Mammary epithelial cell (primary cell): Measurements from ENCODE around the gene PER3.

Experiments used
- EZH2 ChIP-seq: IDR thresholded peaks from 2 replicates; pipeline ENCODE4 v1.6.1; 2012; ENCODE audit warnings: low read length, inconsistent platforms, borderline replicate concordance
- TF ChIP-seq, protein P1 (sequence below), 2 donors: IDR thresholded peaks in 1 of 2; conservative IDR thresholded peaks in 1 of 2; 2 replicates each; pipeline ENCODE4 v1.5.1; 2011 to 2012; ENCODE audit warnings: inconsistent platforms in 2 of 2, low read length in 2 of 2, mild to moderate bottlenecking in 2 of 2, control low read depth in 1 of 2, low read depth in 1 of 2; ENCODE audit not compliant: insufficient read depth in 1 of 2; ENCODE audit errors: extremely low read depth in 1 of 2

DNA sequence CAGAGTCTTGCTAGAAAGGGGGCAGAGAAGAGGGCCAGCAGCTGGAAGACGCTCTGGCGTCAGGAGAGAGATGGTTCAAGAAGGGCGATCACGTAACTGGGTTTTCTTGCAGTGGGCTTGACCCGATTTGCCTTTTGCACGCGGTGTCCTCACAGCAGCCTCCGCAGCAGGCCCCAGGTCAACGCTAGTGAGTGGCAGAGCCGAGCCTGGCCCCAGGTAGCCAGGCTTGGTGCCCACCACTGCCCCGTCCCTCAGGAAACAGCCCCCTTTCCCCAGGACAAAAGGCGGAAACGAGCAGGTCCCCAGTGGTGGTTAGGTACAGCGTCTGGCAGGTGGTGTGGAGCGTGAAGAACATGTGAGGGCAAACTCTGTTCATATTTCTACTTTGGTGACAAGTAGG lies 77.4 kb downstream of the PER3 start:
- no peak for TF ChIP-seq EZH2
- TF ChIP-seq, protein P1, sequence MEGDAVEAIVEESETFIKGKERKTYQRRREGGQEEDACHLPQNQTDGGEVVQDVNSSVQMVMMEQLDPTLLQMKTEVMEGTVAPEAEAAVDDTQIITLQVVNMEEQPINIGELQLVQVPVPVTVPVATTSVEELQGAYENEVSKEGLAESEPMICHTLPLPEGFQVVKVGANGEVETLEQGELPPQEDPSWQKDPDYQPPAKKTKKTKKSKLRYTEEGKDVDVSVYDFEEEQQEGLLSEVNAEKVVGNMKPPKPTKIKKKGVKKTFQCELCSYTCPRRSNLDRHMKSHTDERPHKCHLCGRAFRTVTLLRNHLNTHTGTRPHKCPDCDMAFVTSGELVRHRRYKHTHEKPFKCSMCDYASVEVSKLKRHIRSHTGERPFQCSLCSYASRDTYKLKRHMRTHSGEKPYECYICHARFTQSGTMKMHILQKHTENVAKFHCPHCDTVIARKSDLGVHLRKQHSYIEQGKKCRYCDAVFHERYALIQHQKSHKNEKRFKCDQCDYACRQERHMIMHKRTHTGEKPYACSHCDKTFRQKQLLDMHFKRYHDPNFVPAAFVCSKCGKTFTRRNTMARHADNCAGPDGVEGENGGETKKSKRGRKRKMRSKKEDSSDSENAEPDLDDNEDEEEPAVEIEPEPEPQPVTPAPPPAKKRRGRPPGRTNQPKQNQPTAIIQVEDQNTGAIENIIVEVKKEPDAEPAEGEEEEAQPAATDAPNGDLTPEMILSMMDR (conservative IDR thresholded peaks at IDR 0.05 in 1 of 2, IDR thresholded peaks at IDR 0.05 in 1 of 2; ENCODE audit: extremely low read depth in 1 of 2, insufficient read depth in 1 of 2, low read depth in 1 of 2, low read length in 2 of 2): no peak
